ENCODE data around the gene CYRIA.

Gene CYRIA

DNA sequence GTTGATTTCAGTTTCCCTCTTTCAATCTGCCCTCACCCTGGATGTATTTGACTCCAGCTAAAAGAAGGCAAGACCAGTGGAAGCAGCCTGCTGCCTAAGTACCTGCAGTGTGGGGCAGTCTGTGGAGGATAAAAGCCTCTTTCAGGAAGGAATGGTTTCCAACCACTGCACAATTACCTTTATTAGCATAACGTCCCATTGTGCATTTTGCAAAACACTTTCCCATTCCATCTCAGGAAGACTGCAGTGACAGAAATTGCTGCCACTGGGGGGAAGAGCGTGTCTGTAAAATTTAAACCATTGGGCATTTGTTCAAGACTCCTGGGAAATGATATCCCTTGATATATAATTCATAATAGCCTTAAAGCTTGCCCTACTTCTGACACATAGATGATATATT lies 26.2 kb downstream of the CYRIA start:
- TF ChIP-seq POLR2A (IDR thresholded peaks at IDR 0.05; ENCODE audit: low read length) (no peak), GATA1 (IDR thresholded peaks at IDR 0.05; ENCODE audit: low read depth, low read length) (no peak)

DNA sequence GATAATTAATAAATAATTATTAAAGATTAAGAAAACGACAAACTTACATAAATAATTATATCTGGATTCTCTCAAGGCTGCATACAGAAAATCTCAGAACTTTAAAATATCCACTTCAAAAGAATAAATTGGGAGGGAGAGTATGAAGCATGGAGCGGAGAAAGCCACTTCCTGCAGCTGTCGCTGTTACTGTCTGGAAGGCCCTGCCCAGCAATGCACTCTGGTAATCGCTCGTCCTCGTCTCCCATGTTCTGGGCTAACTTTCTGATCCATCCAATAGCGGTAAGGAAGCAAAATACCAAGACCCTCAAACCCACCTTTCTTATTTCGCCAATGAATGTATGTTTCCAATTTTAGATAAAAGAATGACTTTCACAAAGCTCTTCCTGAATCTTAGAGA lies 26.7 kb downstream of the CYRIA start:
- DNase-seq: no peak
- no peak for TF ChIP-seq GATA1 (IDR thresholded peaks at IDR 0.05; ENCODE audit: low read depth, low read length)
- TF ChIP-seq POLR2A (IDR thresholded peaks at IDR 0.05; ENCODE audit: low read length): no peak

More for the DNA sequence above, 26.2 kb downstream of the CYRIA start:
- DNase-seq: no peak

DNA sequence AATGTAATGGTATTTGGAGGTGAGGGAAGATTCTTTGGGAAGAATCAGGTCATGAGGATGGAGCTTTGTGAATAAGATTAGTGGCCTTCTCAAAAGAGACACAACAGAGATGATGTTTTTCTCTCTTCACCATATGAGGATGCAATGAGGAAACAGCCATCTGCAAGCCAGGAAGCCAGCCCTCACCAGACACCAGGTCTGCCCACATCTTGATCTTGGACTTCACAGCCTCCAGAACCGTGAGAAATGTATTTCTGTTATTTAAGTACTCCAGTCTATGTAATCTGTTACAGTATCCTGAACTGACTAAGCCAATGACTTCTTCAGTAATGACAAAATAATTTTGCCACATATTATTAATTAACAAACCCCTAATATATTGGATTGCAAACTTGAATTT lies 28.3 kb downstream of the CYRIA start:
- DNase-seq: no peak
- TF ChIP-seq GATA1 (IDR thresholded peaks at IDR 0.05; ENCODE audit: low read depth, low read length): no peak

DNA sequence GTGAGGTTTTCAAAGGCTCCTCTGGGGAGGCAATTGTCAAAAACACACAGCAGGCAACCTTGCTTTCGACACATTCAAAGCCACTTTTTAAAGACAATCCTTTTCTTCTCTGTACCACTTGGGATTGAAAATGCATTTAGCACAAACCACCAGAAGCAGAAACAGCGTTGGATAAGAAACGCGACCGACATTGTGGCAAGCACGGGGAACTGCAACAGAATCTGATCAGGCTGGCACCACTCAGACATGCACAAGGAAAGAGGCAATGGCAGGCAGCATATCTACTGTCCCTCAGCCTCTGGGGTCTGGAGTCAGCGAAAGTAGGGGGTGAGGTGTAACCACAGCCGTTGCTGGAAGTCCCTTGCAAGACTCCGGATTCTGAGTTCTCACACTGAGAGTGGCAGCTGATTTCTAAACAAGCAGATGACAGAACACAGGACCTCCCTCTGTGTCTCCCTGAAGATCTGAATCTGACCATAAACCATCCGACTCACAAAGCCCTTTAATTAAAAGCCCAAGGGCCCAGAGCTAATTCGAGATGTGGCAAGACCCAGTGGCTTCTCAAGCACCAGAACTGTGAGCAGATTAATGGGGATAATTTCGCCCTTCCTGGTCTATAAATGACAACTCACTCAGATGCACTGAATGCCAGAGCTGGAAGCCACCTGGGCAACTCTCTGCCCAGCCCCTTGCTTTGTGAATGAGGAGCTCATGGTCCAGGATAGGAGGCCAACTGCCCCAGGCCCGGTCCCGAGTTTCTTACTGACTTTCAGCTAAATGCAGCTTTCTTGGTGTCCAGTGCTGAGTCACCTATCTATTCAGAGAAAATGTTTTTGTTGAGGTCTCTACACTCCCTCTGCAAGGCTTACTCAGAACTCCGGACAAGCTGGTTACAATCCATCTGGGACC lies 29.6 kb downstream of the CYRIA start:
- TF ChIP-seq GATA1 (IDR thresholded peaks at IDR 0.05; ENCODE audit: low read depth, low read length) (no peak), POLR2A (IDR thresholded peaks at IDR 0.05; ENCODE audit: low read length) (no peak)
- DNase-seq: peak; percentile 70 to 77

DNA sequence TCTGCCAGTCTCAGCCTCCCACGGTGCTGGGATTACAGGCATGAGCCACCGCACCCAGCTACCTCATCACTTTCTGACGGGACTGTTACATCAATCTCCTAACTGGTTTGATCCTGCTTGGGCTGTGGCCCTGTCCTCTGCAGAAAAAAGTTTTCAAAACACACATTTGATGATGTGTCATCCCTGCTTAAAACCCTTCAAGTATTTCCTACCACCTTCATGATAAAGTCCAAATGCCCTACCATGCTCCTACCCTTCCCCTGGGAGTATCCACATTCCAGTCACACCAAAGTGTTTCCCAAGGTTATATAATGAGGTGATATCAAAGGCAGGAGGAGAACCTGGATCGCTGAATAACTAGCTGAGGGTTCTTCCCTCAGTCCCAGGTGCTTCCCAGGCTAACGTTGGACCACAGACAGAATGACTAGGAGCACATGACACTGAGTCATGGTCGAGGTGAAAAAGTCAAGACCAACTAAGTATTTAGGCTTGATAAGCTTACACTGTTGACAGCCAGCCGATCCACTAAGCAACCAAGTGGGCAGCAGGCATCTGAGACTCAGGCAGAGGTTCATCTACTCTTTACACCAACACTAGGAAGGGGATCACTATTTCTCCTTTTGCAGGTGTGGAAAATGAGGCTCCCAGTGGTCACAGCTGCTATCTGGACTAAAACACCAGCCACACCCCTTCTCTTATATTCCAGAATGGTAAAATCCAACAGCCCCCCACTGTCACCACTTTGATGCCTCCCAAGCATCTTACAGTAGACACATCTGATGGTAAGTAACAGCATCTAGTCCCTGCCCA lies 31.8 kb downstream of the CYRIA start:
- peak; percentile 59 to 83 for DNase-seq
- TF ChIP-seq POLR2A (IDR thresholded peaks at IDR 0.05; ENCODE audit: low read length) (no peak), GATA1 (IDR thresholded peaks at IDR 0.05; ENCODE audit: low read depth, low read length) (no peak)

DNA sequence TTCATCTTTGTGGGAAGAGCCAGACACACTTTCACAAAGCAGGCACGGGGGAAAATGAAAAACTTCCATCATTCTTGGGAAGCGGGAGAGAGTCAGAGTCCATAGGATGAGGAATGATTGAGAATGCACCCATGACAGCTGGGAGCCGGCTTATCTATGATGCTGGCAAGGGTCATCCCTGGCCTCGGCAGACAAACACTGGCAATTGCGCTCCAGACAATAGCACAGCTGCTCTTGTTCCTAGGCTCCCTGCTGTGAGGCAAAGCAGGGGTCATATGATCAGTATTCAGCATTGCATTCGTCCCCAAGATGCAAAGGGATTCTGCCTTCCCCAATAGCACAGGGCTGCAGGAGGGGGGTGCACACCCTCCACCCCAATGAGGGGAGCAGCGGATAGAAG lies 33.0 kb downstream of the CYRIA start:
- DNase-seq: no peak
- TF ChIP-seq POLR2A (IDR thresholded peaks at IDR 0.05; ENCODE audit: low read length) (no peak), GATA1 (IDR thresholded peaks at IDR 0.05; ENCODE audit: low read depth, low read length) (no peak)

DNA sequence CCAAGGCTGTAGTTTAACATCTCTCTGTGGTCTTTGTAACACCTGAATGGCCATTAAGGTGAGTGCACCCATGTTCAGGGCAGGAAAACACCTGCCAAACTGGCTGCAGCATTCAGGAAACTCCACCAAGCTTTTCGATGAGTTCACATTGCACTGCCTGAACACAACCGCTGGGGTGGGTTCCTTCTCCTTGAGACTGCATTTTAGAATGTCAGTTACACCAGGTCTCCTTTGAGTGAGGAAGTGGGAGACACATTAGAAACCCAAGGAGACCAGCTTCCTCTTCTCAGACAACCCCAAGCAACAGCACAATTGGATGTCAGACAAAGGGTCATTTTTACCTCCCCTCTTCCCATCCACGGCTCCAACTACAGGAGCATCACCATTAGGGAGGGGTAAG lies 35.2 kb downstream of the CYRIA start:
- TF ChIP-seq POLR2A (IDR thresholded peaks at IDR 0.05; ENCODE audit: low read length): no peak
- no peak for TF ChIP-seq GATA1 (IDR thresholded peaks at IDR 0.05; ENCODE audit: low read depth, low read length)
- DNase-seq: peak; percentile 20 to 27

DNA sequence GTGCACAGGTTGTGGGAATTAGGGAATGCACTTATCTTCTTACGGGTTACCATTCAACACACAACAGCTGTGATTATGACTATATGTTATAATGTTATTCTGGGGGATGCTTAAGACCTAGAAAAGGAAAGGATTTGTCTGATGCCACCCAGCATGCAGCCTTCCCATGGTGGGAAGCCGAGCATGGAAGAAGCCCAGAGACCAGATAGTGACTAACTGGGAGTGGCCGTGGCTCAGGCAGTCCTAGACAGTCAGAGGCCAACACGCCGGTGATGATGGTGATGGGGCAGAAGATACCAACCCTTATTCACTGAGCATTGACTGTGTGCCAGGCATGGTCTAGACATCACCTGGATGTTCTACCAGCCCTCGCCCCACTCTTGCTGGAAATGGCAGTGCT lies 35.9 kb downstream of the CYRIA start:
- DNase-seq: no peak

DNA sequence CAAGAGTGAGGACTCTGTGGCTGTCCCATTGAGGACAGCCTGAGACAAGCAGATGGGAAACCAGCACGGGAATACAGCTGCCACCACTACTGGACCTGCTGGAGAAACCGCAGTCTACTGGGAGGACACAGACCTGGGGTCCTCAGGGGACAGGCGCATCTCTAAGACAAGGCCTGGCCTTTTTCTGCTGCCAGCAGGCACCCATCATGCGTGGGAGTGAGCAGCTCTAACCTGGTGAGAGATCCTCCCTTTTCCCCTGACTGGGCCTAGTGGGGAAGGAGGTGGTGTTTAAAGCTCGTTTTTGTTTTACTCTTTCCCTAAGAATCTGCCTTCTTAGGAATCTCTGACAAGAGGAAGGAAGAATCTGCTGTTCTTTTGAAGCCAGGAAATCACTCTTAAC lies 36.6 kb downstream of the CYRIA start:
- TF ChIP-seq GATA1 (IDR thresholded peaks at IDR 0.05; ENCODE audit: low read depth, low read length) (no peak), POLR2A (IDR thresholded peaks at IDR 0.05; ENCODE audit: low read length) (no peak)
- DNase-seq: no peak

More for the DNA sequence above, 35.9 kb downstream of the CYRIA start:
- TF ChIP-seq GATA1 (IDR thresholded peaks at IDR 0.05; ENCODE audit: low read depth, low read length): no peak
- no peak for TF ChIP-seq POLR2A (IDR thresholded peaks at IDR 0.05; ENCODE audit: low read length)

DNA sequence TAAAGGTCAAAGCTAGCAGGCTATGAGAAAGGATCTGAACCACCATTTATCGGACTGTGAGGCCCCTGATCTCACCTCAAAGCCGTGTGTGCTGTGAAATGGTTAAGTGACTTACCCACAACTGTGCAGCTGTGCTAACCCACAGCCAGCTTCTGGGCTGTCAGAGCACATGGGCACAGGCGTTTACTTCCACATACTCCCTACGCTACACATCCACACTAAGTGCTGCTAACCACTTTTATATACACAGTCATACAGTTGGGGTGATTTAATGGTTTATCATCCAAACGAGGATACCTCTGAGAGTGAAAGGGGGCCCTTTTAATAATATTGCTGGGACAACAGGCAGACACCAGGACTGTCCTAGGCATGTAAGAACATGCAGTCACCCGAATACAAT lies 37.3 kb downstream of the CYRIA start:
- no peak for TF ChIP-seq GATA1 (IDR thresholded peaks at IDR 0.05; ENCODE audit: low read depth, low read length)
- TF ChIP-seq POLR2A (IDR thresholded peaks at IDR 0.05; ENCODE audit: low read length): no peak
- no peak for DNase-seq

DNA sequence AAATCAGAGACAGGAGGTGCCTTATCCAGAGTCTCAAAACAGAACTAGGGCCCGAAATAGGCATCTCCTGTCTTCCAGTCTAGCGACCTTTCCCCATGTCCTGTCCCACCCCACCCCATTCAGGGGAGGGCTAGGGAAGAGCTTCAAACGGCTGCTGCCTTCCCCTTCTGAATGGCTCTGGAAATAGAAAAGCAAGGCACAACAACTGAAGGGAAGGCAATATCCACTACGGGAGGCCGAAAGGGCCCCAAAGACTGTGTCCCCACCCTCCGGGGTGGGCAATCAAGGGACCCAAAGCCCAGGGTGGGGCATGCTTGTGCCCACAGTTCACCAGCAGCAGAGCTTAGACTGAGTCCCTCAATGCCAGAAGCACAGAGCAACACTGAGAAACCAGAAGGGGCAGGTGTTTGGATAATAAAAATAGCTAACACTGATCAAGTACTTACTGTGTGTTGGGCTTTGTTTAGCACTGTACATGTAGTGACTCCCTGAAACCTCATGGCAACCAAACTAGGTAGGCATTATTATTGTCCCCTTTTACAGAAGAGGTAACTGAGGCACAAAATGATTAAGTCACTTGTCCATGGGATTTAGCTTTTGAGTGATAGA lies 38.5 kb downstream of the CYRIA start:
- no peak for TF ChIP-seq POLR2A (IDR thresholded peaks at IDR 0.05; ENCODE audit: low read length)
- no peak for TF ChIP-seq GATA1 (IDR thresholded peaks at IDR 0.05; ENCODE audit: low read depth, low read length)
- no peak for DNase-seq

DNA sequence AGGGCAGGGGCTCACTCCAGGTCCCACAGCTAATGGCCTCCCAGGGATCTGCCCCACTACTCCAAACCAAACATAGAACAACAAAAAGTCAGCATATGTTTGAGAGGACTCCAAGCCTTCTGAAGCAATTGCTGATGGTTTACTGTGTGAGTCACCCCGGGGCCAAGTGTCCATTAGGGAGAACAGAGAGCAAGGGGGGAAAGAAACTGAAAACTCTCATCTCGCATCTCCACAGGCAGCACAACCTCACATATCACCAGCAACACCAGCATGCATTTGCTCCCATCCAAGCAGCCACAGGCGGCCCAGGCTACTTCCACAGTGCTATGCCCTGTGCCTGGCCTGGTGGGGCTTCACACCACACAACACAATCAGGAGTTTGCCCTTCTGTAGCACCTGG lies 39.1 kb downstream of the CYRIA start:
- TF ChIP-seq POLR2A (IDR thresholded peaks at IDR 0.05; ENCODE audit: low read length) (no peak), GATA1 (IDR thresholded peaks at IDR 0.05; ENCODE audit: low read depth, low read length) (no peak)
- DNase-seq: peak in 1 of 2 experiments; percentile 13

DNA sequence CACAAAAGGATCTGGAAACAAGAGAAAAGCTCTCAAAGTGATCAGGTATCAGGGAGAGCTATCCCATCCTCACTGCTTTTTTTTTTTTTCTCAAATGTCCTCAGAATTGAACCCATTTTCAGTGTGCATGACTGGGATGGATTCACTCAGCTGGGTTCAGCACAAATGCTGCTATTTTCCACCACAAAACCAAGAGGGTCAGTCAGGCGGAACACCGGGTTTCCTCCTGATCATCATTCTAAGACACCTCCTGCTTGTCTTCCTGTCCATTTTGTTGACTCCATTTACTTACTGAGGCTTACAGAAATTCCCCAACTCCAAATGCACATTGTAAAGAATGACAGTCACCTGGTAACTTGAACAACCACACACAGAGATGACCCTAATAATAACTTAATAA lies 39.9 kb downstream of the CYRIA start:
- TF ChIP-seq GATA1 (IDR thresholded peaks at IDR 0.05; ENCODE audit: low read depth, low read length): no peak
- TF ChIP-seq POLR2A (IDR thresholded peaks at IDR 0.05; ENCODE audit: low read length): no peak
- DNase-seq: no peak

DNA sequence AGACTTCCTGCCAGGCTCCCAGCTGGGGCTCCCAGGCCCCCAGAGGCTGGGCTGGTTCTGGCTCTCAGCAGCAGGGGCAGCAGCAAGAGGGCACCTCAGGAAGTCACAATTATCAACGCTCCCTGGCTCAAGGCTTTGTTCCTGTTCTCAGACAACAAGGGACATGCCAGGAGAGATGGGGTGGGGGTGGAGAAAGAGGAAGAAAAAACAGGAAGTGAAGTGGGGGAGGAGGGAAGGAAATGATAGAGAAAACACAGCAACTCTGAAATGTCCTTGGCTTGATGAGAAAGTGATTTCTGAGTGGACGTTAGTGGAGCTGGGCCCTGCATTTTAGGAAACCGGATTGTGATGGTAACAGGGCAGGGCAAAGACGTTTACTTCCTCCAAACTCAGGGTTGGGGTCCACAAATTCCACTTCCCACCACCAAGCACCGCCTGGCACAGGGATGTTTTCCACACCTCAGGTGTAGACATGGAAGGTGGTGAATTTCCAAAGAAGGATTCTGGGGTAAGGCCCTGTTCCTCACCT lies 40.4 kb downstream of the CYRIA start:
- DNase-seq: no peak
- no peak for TF ChIP-seq GATA1 (IDR thresholded peaks at IDR 0.05; ENCODE audit: low read depth, low read length)
- TF ChIP-seq POLR2A (IDR thresholded peaks at IDR 0.05; ENCODE audit: low read length): no peak

Data from erythroblast (primary cell).